HG03066 (cell line): ENCODE results near the gene DUSP10.

Source experiments
- ATAC-seq: cut with Tn5 transposase; IDR thresholded peaks from one replicate; pipeline ENCODE4 v1.9.1; 2021; ENCODE audit warnings: low read depth; ENCODE audit not compliant: unreplicated experiment

DUSP10 gene

GRCh38 chr1:221664253-221664652, 77.6 kb downstream of the DUSP10 start:
- no peak for ATAC-seq

GRCh38 chr1:221663321-221663720, 78.6 kb downstream of the DUSP10 start:
- no peak for ATAC-seq

DNA sequence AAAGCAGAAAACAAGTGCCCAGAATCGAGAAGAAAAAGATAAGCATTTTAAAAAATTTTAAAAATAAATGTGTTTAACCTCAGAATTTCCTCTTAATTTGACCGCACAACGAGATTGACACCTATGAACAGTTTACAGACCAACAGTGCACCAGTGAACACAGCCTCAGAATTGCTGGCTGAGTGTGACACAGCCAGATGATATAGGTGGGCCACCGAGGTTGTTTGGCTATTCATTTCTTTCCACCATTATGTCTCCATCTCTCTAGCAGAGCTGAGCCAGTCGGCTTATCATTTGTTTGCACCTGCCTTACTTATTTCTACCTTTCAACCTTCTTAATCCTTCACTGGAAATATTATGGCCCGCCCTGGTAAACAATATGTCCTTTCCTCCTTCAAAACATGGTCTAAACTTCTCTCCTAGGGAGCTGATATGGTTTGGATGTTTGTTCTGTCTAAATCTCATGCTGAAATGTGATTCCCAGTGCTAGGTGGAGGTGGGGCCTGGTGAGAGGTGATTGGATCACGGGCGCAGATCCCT, 86.1 kb downstream of the DUSP10 start:
- no peak for ATAC-seq
